Measurements from ENCODE around the gene SLIT3. TPM values are rescaled to one million over a fixed set of nuclear protein-coding genes. Genes with fewer than 3 reads are reported as not detected.

The SLIT3 gene
- total RNA-seq, 2 experiments from 2014 or later, result not detected

DNA sequence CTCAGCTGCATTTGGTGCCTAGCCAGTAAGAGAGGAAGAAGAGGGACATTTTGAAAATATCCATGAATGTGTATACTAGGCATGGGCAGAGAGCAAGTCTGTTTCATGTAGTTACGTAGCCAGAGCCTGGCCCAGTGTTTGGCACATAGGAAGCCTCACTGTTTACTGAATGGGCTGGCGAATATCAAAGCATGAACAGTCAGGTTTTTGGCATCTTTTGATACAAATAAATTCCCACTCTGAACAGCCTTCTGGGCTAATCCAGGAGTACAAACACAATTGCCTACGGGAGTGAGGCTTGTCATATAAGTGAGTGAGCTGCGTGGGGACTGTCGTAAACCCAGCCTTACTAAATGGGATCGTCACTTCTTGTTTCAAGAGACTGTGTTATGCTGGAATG, 468.6 kb downstream of the SLIT3 start:
- no peaks in the 10 kb centered on the region for H3K36me3 Mint-ChIP-seq (ENCODE audit: low read depth)
- intact Hi-C loops (cut with DNase I, micrococcal nuclease), result no loop called here
- Histone ChIP-seq H3K27me3 (ENCODE audit: control insufficient read depth in 1 of 2, insufficient read depth in 2 of 2, low read length in 2 of 2) (no peaks in the 10 kb centered on the region), H3K4me3 (ENCODE audit: low read length) (no peak overlapping the region), H3K36me3 (ENCODE audit: insufficient read depth, low read length) (no peaks in the 10 kb centered on the region), H3K27ac (ENCODE audit: low read depth in 1 of 2, low read length in 2 of 2) (no peak overlapping the region), H3K4me1 (ENCODE audit: insufficient read depth, low read length) (no peaks in the 10 kb centered on the region), H3K9me3 (ENCODE audit: control insufficient read depth in 1 of 2, insufficient read depth in 1 of 2, low read length in 2 of 2) (no peaks in the 10 kb centered on the region)
- H3K4me1 Mint-ChIP-seq (ENCODE audit: low read depth), result no peaks in the 10 kb centered on the region
- H3K27ac Mint-ChIP-seq, result no peak overlapping the region
- H3K9me3 Mint-ChIP-seq, result no peaks in the 10 kb centered on the region
- no peak overlapping the region for H3K4me3 Mint-ChIP-seq
- no peak for TF ChIP-seq CTCF (IDR thresholded peaks at IDR 0.05)
- no peaks in the 10 kb centered on the region for H3K27me3 Mint-ChIP-seq
- CTCF ChIA-PET, result no interaction called here
- POLR2A ChIA-PET, result no interaction called here
- DNase-seq, result no peak
- ATAC-seq (ENCODE audit: poor library complexity), result no peak

DNA sequence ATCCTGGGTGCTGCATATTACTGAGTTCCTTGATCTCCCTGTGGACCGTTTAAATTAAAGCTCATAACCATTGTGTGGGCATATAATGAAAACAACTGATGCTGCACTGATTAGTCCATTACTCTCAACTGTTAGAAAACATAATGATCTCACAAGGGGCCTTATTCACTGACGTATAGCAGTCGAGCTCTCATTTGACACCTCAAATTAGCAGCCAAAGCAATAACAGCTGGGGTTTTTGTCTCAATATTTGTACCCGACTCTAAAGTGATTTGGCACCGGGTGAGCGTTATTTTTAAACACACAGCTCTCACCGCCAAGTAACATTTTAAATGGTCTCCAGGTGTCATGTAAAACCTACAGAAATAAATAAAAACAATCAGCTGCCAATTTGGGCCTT, 469.6 kb downstream of the SLIT3 start:
- DNase-seq, result no peak
- Mint-ChIP-seq H3K27me3 (no peaks in the 10 kb centered on the region), H3K36me3 (ENCODE audit: low read depth) (no peaks in the 10 kb centered on the region), H3K4me1 (ENCODE audit: low read depth) (no peaks in the 10 kb centered on the region), H3K27ac (no peak overlapping the region), H3K4me3 (no peak overlapping the region), H3K9me3 (no peaks in the 10 kb centered on the region)
- ChIA-PET POLR2A (no interaction called here), CTCF (no interaction called here)
- ATAC-seq (ENCODE audit: poor library complexity), result no peak
- no peak for TF ChIP-seq CTCF (IDR thresholded peaks at IDR 0.05)
- H3K9me3 ChIP-seq (ENCODE audit: control insufficient read depth in 1 of 2, insufficient read depth in 1 of 2, low read length in 2 of 2), result no peaks in the 10 kb centered on the region
- H3K4me1 ChIP-seq (ENCODE audit: insufficient read depth, low read length), result no peaks in the 10 kb centered on the region
- H3K27me3 ChIP-seq (ENCODE audit: control insufficient read depth in 1 of 2, insufficient read depth in 2 of 2, low read length in 2 of 2), result no peaks in the 10 kb centered on the region
- H3K4me3 ChIP-seq (ENCODE audit: low read length), result no peak overlapping the region
- H3K36me3 ChIP-seq (ENCODE audit: insufficient read depth, low read length), result no peaks in the 10 kb centered on the region
- intact Hi-C loops (cut with DNase I, micrococcal nuclease), result no loop called here
- H3K27ac ChIP-seq (ENCODE audit: low read depth in 1 of 2, low read length in 2 of 2), result no peak overlapping the region

- Histone ChIP-seq H3K4me1 (ENCODE audit: insufficient read depth, low read length) (no peaks in the 10 kb centered on the region), H3K27me3 (ENCODE audit: control insufficient read depth in 1 of 2, insufficient read depth in 2 of 2, low read length in 2 of 2) (no peaks in the 10 kb centered on the region), H3K27ac (ENCODE audit: low read depth in 1 of 2, low read length in 2 of 2) (no peak overlapping the region), H3K4me3 (ENCODE audit: low read length) (no peak overlapping the region), H3K9me3 (ENCODE audit: control insufficient read depth in 1 of 2, insufficient read depth in 1 of 2, low read length in 2 of 2) (no peaks in the 10 kb centered on the region), H3K36me3 (ENCODE audit: insufficient read depth, low read length) (no peaks in the 10 kb centered on the region)
- ChIA-PET POLR2A (no interaction called here), CTCF (no interaction called here)
- intact Hi-C loops (cut with DNase I, micrococcal nuclease), result no loop called here
- DNase-seq (no peak), ATAC-seq (ENCODE audit: poor library complexity) (no peak)
- TF ChIP-seq CTCF (IDR thresholded peaks at IDR 0.05), result no peak
- no peak overlapping the region for H3K27ac Mint-ChIP-seq
- H3K4me1 Mint-ChIP-seq (ENCODE audit: low read depth), result no peaks in the 10 kb centered on the region
- no peaks in the 10 kb centered on the region for H3K27me3 Mint-ChIP-seq
- H3K36me3 Mint-ChIP-seq (ENCODE audit: low read depth), result no peaks in the 10 kb centered on the region
- no peak overlapping the region for H3K4me3 Mint-ChIP-seq
- H3K9me3 Mint-ChIP-seq, result no peaks in the 10 kb centered on the region
Measured at GRCh38 chr5:168830833-168831232, 470.1 kb downstream of the SLIT3 start.
